DOHH2 (cell line): ENCODE measurements around the gene CPEB1.

Experiments
- H3F3A ChIP-seq: fragments of 200-600 bp; sonication (generic), shearing (Covaris generic); 2 replicates; pipeline ENCODE4 v1.6.0; 2016; ENCODE audit warnings: antibody characterized with exemption, mild to moderate bottlenecking; ENCODE audit not compliant: control insufficient read depth, insufficient read depth
- H3K27ac ChIP-seq: fragments of 200-600 bp; sonication (generic); 2 replicates; pipeline ENCODE4 v1.5.1; 2014; ENCODE audit warnings: low read depth, mild to moderate bottlenecking, low read length, moderate library complexity
- H3K27me3 ChIP-seq: fragments of 200-600 bp; sonication (generic); 2 replicates; pipeline ENCODE4 v1.6.1; 2014; ENCODE audit warnings: mild to moderate bottlenecking, low read length, mixed read lengths; ENCODE audit not compliant: control insufficient read depth
- H3K36me3 ChIP-seq: fragments of 200-600 bp; sonication (generic); 2 replicates; pipeline ENCODE4 v1.6.1; 2014; ENCODE audit warnings: mild to moderate bottlenecking, low read length, moderate library complexity, mixed read lengths; ENCODE audit not compliant: control insufficient read depth
- H3K4me1 ChIP-seq: fragments of 200-600 bp; sonication (generic); 2 replicates; pipeline ENCODE4 v1.6.1; 2014; ENCODE audit warnings: mild to moderate bottlenecking, low read length, mixed read lengths; ENCODE audit not compliant: control insufficient read depth
- H3K4me2 ChIP-seq: fragments of 200-600 bp; sonication (generic); 2 replicates; pipeline ENCODE4 v1.6.0; 2014; ENCODE audit warnings: mild to moderate bottlenecking, low read length, moderate library complexity
- H3K4me3 ChIP-seq: fragments of 200-600 bp; sonication (generic); 2 replicates; pipeline ENCODE4 v1.5.1; 2014; ENCODE audit warnings: mild to moderate bottlenecking, low read length, mixed read lengths
- H3K79me2 ChIP-seq: fragments of 200-600 bp; sonication (generic); 2 replicates; pipeline ENCODE4 v1.6.1; 2014; ENCODE audit warnings: mild to moderate bottlenecking, low read length, mixed read lengths; ENCODE audit not compliant: control insufficient read depth
- H3K9me2 ChIP-seq: fragments of 200-600 bp; sonication (generic); replicated peaks from 2 replicates; pipeline ENCODE4 v1.6.1; 2014; ENCODE audit warnings: mild to moderate bottlenecking, low read length, mixed read lengths; ENCODE audit not compliant: control insufficient read depth
- H3K9me3 ChIP-seq: fragments of 200-600 bp; sonication (generic); 2 replicates; pipeline ENCODE4 v1.6.1; 2014; ENCODE audit warnings: antibody characterized with exemption, low read length, mixed read lengths; ENCODE audit not compliant: control insufficient read depth, insufficient read depth
- H4K20me1 ChIP-seq: fragments of 200-600 bp; sonication (generic); 2 replicates; pipeline ENCODE4 v1.6.0; 2014; ENCODE audit warnings: low read depth, mild to moderate bottlenecking, antibody characterized with exemption, low read length, moderate library complexity; ENCODE audit not compliant: control insufficient read depth, insufficient read depth
- CTCF ChIP-seq: fragments of 200-600 bp; sonication (generic); IDR thresholded peaks from one replicate; pipeline ENCODE4 v1.5.1; 2014; ENCODE audit warnings: antibody characterized with exemption, mild to moderate bottlenecking, low read depth, low read length; ENCODE audit not compliant: poor library complexity, severe bottlenecking
- EZH2phosphoT487 ChIP-seq: fragments of 200-600 bp; sonication (generic); IDR thresholded peaks from 2 replicates; pipeline ENCODE4 v1.6.1; 2017; ENCODE audit warnings: borderline replicate concordance, mild to moderate bottlenecking, antibody characterized with exemption, low read length, moderate library complexity, mixed read lengths

The CPEB1 gene

GRCh38 chr15:82647045-82647834 lies at the start of gene CPEB1:
CPEB1 (minus strand) TSS chr15:82647363; CDS start chr15:82628459, 18,904 bp downstream.
- TF ChIP-seq CTCF (no peak), EZH2phosphoT487 (no peak)
- H3K4me2 ChIP-seq, result peak within 1 kb of the TSS; percentile 45
- H4K20me1 ChIP-seq, result no peaks in the 10 kb centered on the region
- H3K9me3 ChIP-seq, result no peaks in the 10 kb centered on the region
- H3K27ac ChIP-seq, result no peak within 1 kb of the TSS
- H3F3A ChIP-seq, result no peaks in the 10 kb centered on the region
- H3K27me3 ChIP-seq, result peaks cover 2% of the 10 kb centered on the region; the same call in 1 of the 2 replicates
- no peaks in the 10 kb centered on the region for H3K36me3 ChIP-seq
- no peaks in the 10 kb centered on the region for H3K79me2 ChIP-seq
- H3K4me3 ChIP-seq, result peak within 1 kb of the TSS; percentile 56
- H3K4me1 ChIP-seq, result no peaks in the 10 kb centered on the region
- H3K9me2 ChIP-seq, result no peaks in the 10 kb centered on the region

- H3K9me2 ChIP-seq, result no peaks in the 10 kb centered on the region
- no peaks in the 10 kb centered on the region for H4K20me1 ChIP-seq
- H3K4me3 ChIP-seq, result no peak overlapping the region
- H3K79me2 ChIP-seq, result no peaks in the 10 kb centered on the region
- H3K9me3 ChIP-seq, result no peaks in the 10 kb centered on the region
- no peak overlapping the region for H3K27ac ChIP-seq
- no peak for TF ChIP-seq CTCF
- TF ChIP-seq EZH2phosphoT487, result no peak
- no peaks in the 10 kb centered on the region for H3K4me1 ChIP-seq
- H3K4me2 ChIP-seq, result no peak overlapping the region
- H3K36me3 ChIP-seq, result no peaks in the 10 kb centered on the region
- no peaks in the 10 kb centered on the region for H3K27me3 ChIP-seq
- H3F3A ChIP-seq, result no peaks in the 10 kb centered on the region
Observed at GRCh38 chr15:82692171-82692570, 45.0 kb upstream of the CPEB1 start.

- no peaks in the 10 kb centered on the region for H3K4me1 ChIP-seq
- no peaks in the 10 kb centered on the region for H3K9me2 ChIP-seq
- H3K9me3 ChIP-seq, result no peaks in the 10 kb centered on the region
- no peak for TF ChIP-seq EZH2phosphoT487
- TF ChIP-seq CTCF, result no peak
- no peak overlapping the region for H3K4me2 ChIP-seq
- no peak overlapping the region for H3K27ac ChIP-seq
- H4K20me1 ChIP-seq, result no peaks in the 10 kb centered on the region
- H3K4me3 ChIP-seq, result no peak overlapping the region
- H3K36me3 ChIP-seq, result no peaks in the 10 kb centered on the region
- H3K27me3 ChIP-seq, result peaks cover 3% of the 10 kb centered on the region; the same call in 1 of the 2 replicates
- no peaks in the 10 kb centered on the region for H3K79me2 ChIP-seq
- no peaks in the 10 kb centered on the region for H3F3A ChIP-seq
Observed at GRCh38 chr15:82689147-82689546, 42.0 kb upstream of the CPEB1 start.
